Parathyroid adenoma (tissue), 2 donors: Measurements from ENCODE around the gene CPEB3.

Experiments used
- H2AFZ ChIP-seq: fragments of 300-600 bp; sonication (generic); one replicate; pipeline ENCODE4 v1.7.0; 2017; ENCODE audit warnings: antibody characterized with exemption, mild to moderate bottlenecking
- H3K27ac ChIP-seq: fragments of 300-600 bp; sonication (generic); one replicate; pipeline ENCODE4 v1.7.0; 2017
- H3K27me3 ChIP-seq: fragments of 300-600 bp; sonication (generic); one replicate; pipeline ENCODE4 v1.7.0; 2017; ENCODE audit warnings: low read length; ENCODE audit not compliant: control insufficient read depth, insufficient read depth
- H3K36me3 ChIP-seq: fragments of 300-600 bp; sonication (generic); one replicate; pipeline ENCODE4 v1.7.0; 2017; ENCODE audit warnings: low read length; ENCODE audit not compliant: control insufficient read depth, insufficient read depth
- H3K4me1 ChIP-seq: fragments of 300-600 bp; sonication (generic); one replicate; pipeline ENCODE4 v1.7.0; 2017; ENCODE audit warnings: control low read depth
- H3K4me2 ChIP-seq: fragments of 300-600 bp; sonication (generic); one replicate; pipeline ENCODE4 v1.7.0; 2017; ENCODE audit warnings: low read length
- H3K4me3 ChIP-seq: fragments of 300-600 bp; sonication (generic); one replicate; pipeline ENCODE4 v1.7.0; 2017; ENCODE audit warnings: low read depth, low read length
- H3K79me2 ChIP-seq: fragments of 300-600 bp; sonication (generic); one replicate; pipeline ENCODE4 v1.7.0; 2017; ENCODE audit warnings: control low read depth
- H3K9ac ChIP-seq: fragments of 300-600 bp; sonication (generic); one replicate; pipeline ENCODE4 v1.7.0; 2017; ENCODE audit warnings: mild to moderate bottlenecking
- H3K9me3 ChIP-seq: fragments of 300-600 bp; sonication (generic); one replicate; pipeline ENCODE4 v1.7.0; 2017; ENCODE audit warnings: low read length; ENCODE audit not compliant: control insufficient read depth
- TF ChIP-seq, protein P1 (sequence below): fragments of 300-600 bp; sonication (generic); IDR thresholded peaks from one replicate; pipeline ENCODE4 v1.7.0; 2017; ENCODE audit warnings: antibody characterized with exemption, mild to moderate bottlenecking
- donor health status: primary hyperparathyroidism.

CPEB3 gene

DNA sequence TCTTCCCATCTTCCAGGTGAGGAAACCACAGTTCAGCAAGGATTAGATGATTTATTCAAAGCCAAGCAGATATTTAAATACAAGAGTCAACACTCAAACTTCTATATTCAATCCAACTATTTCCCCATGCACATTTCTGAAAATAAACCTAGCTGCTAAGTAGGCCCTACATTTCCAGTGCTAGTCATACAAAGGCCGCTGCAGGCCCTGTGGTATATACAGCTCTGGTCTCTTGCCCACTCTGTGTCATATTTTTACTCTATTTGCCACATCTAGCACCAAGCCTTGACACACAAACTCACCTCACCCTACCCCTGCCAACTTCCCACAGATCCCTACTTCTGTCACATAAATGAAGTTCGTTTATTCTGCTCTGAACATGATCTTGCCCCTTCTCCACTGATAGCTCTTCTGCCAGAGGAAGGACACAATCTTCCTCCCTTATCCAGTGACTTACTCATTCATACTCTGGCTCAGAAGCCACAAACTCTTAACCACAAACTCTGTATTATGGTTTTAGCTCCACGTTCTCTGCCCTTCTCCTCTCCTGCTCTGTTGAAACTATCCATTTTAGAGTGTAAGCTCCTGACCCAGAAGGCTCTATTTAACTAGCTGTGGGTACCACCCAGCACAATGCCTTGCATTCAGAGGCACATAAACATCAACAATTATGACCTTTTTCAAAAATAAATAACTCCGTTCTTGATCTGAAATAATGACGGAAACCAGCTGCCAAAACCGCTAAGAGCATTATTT, 180.7 kb downstream of the CPEB3 start:
- Histone ChIP-seq H3K4me2 (no peak overlapping the region), H3K27ac (no peak overlapping the region), H2AFZ (no peak overlapping the region), H3K9me3 (no peaks in the 10 kb centered on the region), H3K27me3 (no peaks in the 10 kb centered on the region), H3K4me1 (peaks cover 16% of the 10 kb centered on the region), H3K36me3 (no peaks in the 10 kb centered on the region), H3K79me2 (peaks cover 28% of the 10 kb centered on the region), H3K4me3 (no peak overlapping the region), H3K9ac (no peak overlapping the region)
- TF ChIP-seq, protein P1, sequence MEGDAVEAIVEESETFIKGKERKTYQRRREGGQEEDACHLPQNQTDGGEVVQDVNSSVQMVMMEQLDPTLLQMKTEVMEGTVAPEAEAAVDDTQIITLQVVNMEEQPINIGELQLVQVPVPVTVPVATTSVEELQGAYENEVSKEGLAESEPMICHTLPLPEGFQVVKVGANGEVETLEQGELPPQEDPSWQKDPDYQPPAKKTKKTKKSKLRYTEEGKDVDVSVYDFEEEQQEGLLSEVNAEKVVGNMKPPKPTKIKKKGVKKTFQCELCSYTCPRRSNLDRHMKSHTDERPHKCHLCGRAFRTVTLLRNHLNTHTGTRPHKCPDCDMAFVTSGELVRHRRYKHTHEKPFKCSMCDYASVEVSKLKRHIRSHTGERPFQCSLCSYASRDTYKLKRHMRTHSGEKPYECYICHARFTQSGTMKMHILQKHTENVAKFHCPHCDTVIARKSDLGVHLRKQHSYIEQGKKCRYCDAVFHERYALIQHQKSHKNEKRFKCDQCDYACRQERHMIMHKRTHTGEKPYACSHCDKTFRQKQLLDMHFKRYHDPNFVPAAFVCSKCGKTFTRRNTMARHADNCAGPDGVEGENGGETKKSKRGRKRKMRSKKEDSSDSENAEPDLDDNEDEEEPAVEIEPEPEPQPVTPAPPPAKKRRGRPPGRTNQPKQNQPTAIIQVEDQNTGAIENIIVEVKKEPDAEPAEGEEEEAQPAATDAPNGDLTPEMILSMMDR: no peak

DNA sequence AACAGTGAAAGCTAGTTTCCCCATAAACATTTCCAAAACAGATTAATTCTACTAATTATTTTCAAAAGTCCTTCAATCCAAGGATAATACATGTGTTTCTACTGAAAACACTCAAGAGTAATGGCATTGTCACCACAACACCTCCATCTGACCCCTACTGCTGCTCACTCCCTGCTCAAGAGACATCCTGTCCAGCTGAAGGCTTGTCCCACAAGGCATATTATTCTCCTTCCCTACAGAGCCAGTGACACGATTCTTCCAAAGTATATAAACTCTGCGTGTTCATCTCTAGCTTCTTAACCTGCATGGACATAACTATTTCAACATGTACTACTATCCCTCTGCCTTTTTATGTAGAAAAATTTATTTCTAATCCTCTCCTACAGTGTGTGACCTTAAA, 182.1 kb downstream of the CPEB3 start:
- Histone ChIP-seq H3K9ac (no peak overlapping the region), H3K79me2 (peaks cover 21% of the 10 kb centered on the region), H3K27ac (no peak overlapping the region), H3K27me3 (no peaks in the 10 kb centered on the region), H3K36me3 (no peaks in the 10 kb centered on the region), H2AFZ (no peak overlapping the region), H3K4me3 (no peak overlapping the region), H3K4me1 (peaks cover 12% of the 10 kb centered on the region), H3K4me2 (no peak overlapping the region), H3K9me3 (no peaks in the 10 kb centered on the region)
- TF ChIP-seq, protein P1: no peak

DNA sequence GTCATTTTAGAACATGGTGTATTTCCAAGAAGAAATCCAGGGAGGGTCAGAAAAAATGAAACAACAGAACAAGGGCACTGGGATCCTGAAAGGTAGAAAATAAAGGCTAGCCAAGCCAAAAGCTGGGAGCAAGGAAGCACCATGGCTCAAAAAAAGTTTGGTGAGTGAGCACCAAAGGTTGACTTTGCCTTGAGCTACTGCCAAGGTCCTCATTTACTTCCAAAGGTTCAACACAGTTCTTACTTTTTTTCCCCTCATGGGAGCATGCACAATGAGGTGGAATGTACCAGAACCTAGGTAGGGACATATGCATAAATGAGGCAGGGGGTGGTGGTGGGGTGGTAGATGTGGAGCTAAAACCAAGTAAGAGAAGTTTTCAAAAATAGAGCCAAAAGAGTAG, 182.8 kb downstream of the CPEB3 start:
- H3K4me1 ChIP-seq: peaks cover 9% of the 10 kb centered on the region
- H3K36me3 ChIP-seq: no peaks in the 10 kb centered on the region
- TF ChIP-seq, protein P1: no peak

DNA sequence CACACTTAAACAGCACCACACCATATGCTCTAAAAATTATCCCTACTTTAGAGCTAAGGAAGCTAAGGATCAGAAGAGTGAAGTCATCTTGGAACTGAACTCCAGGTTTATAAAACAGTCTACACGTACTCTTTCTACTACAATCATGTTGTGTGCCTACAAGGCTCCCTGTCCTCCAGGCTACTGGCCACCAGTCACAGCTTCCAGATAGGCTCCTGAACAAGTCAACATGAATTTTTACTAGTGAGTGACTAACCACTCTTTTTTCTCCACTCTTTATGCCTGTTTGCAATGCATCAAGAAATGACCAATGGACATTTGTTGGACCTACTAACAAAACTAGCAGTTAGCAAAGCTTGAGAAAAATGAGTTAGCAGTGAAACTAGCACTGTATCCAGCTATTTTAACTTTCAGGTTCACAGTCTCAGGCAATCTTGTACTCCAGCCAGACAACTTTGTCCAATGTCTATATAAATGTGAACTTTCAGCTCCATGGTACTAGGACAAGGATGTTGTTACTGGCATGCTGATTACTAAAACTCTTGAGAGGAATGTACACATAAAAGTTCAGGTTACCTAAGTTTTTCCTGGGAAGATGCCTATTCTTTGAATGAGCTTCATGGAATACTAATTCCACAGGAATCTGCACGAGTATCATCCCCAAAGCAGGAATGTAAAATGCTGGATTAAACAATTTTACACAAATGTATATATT, 187.3 kb downstream of the CPEB3 start:
- Histone ChIP-seq H2AFZ (no peak overlapping the region), H3K79me2 (peaks cover 21% of the 10 kb centered on the region), H3K4me1 (peaks cover 27% of the 10 kb centered on the region), H3K4me2 (no peak overlapping the region), H3K27me3 (no peaks in the 10 kb centered on the region), H3K36me3 (no peaks in the 10 kb centered on the region), H3K27ac (no peak overlapping the region), H3K9me3 (no peaks in the 10 kb centered on the region), H3K9ac (no peak overlapping the region), H3K4me3 (no peak overlapping the region)
- TF ChIP-seq, protein P1: no peak

More for the DNA sequence above, 182.8 kb downstream of the CPEB3 start:
- H2AFZ ChIP-seq: no peak overlapping the region
- H3K27me3 ChIP-seq: no peaks in the 10 kb centered on the region
- no peak overlapping the region for H3K27ac ChIP-seq
- H3K4me3 ChIP-seq: no peak overlapping the region
- H3K4me2 ChIP-seq: no peak overlapping the region
- no peaks in the 10 kb centered on the region for H3K9me3 ChIP-seq
- H3K9ac ChIP-seq: no peak overlapping the region
- H3K79me2 ChIP-seq: peaks cover 14% of the 10 kb centered on the region
